ENCODE data around the gene SHB. TPM values are rescaled to one million over a fixed set of nuclear protein-coding genes. Genes with fewer than 3 reads are reported as not detected.

SHB gene
- total RNA-seq, 1 donor from 2014 or later, result 0.74 TPM

DNA sequence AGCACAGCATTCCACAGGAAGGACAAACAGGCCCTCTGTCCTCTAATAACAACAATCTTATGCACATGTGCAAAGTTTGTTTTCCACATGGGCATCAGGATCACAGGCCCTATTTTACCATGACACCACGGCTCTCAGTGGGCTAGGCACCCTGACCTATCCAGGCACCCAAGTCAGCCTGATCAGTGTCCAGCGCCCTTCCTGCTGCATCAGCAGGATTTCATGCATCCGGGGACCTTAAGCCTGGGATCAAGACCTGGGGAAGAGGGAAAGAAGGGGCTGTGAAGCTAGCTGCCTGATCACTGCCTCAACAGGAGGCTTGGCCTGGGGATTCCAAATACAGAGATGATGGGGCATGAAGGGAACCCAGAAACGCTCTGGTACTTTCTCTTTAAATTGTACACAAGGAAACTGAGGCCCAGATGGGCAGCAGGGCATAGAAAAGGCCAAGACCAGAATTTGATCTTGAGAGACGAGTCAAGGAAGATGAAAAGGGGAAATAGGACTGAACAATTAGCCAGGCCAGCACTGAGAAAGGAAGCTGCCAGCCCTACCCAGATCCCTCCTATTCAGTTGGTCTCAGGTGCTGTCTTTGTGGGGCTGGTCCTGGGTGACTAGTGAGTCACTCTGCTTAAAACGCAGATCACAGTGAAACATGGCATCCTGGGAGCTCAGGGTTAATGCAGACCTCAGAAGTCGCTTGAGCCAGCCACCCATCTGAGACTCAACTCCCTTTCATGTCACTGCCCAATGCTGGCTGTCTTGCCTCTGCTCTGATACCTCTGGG is 57.9 kb downstream of the SHB start:
- intact Hi-C loops (cut with micrococcal nuclease), result no loop called here

DNA sequence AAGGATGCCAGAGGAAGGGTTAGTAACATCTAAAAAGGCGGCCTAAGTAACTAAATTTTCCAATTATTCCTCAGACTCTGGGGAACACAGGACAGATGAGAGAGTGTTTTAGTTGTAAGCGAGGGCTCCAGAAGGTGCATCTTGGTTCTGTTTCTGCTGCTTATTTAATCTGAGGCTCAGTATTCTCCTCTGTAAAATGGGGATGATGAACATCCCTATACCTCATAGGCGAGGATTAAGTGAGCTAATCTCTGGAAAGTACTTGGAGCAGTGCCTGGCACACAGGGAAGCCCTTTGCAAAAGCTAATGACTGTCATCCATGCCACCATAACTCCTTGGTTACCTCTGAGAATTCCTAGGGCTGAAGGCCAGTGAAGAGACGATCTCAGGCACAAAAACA is 59.0 kb downstream of the SHB start:
- intact Hi-C loops (cut with micrococcal nuclease), result no loop called here

DNA sequence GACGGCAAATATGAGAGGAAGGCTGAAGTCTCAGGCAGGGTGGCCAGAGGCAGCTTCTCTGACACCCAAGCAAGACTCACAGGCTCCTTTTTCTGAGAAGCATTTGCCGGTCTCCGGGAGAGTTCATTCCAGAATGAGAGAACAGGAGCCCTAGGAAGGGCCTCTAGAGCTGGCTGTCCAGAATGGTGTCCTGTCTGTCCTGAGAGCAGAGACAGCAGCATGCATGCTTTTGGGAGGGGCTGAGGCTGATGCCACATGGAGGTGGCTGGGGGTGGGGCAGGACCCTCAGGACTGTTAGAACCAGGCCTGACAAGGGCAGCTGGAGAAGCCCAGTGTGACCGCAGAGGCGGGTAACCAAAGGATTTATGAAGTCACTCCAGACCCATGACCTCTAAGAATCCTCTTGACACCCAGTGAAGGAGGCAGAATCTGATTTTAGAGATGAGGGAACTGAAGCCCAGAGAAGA is 60.0 kb downstream of the SHB start:
- intact Hi-C loops (cut with micrococcal nuclease), result no loop called here

DNA sequence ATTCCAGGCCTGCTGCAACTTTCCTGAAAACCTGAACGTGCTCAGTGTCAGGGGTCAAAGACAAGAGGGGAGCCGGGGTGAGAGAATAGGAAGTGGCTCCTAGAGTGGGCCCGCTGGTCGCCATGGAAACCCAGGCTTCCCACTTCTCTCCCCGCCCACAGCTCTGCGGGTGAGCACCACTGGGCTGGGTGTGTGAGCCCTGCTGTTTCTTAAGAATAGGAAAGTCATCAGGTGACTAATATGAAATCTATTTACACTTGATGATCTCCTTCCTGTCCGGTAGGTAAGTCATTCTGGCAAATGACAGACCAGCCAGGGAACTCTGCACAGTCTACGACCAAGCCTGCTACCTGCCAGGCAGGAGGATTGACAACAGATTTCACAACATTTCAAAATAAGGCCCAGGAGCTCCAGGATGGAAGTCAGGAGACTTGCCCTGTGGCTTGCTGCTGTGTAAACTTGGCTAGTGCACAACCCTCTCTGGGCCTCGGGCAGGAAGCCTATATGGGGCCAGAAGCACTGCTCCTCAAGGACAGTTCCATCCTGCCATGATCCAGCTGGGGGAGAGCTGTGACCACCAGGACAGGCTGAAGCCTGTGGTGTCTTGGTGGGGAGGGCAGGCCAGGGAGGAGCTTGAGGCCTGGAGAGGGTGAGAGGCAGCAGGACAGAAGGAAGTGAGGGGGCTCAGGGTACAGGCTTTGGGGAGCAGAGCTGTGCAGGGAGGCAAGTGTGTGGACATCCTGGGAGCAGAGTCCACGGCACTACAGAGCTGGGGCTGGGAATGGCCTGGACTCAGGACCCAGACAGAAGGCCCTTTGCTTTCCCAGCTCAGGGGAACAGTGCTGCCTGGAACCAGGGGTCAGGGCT is 60.6 kb downstream of the SHB start:
- intact Hi-C loops (cut with micrococcal nuclease), result no loop called here

DNA sequence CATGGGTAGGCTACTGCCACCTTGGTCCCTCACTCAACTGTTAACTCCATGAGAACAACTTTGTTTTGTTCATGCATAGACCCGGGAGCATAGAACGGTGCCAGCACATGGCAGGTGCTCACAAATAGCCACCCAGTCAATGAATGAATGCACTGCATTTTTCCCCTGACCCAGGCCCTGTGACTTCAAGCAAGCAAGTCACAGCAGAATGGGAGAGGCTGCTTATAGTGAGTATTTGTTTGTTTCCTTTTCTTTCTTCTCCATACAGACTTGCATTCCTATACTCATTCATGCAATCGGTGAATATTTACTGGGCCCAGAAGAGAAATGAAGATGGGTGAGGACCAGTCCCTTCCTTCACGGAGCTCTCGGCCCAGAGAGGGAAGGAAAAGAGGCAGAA is 62.0 kb downstream of the SHB start:
- intact Hi-C loops (cut with micrococcal nuclease), result no loop called here

DNA sequence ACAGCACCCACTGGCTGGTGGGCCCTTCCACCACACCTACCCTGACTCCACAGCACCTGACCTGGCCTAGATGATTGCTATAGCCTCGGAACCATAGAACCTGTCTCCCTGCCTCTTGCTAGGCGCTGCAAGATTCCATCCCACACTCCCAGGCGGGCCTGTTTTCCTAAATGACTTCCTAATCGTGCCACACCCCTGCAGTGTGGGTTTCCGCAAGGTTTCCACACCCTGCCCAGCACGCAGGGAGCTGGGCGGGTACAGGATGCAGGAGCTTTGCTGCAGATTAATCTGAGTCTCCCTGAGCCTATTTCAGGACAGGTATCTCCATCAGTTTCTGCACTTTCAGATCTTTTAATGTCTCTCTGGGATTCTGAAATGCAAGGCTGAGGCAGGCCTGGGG is 62.9 kb downstream of the SHB start:
- intact Hi-C loops (cut with micrococcal nuclease), result no loop called here

DNA sequence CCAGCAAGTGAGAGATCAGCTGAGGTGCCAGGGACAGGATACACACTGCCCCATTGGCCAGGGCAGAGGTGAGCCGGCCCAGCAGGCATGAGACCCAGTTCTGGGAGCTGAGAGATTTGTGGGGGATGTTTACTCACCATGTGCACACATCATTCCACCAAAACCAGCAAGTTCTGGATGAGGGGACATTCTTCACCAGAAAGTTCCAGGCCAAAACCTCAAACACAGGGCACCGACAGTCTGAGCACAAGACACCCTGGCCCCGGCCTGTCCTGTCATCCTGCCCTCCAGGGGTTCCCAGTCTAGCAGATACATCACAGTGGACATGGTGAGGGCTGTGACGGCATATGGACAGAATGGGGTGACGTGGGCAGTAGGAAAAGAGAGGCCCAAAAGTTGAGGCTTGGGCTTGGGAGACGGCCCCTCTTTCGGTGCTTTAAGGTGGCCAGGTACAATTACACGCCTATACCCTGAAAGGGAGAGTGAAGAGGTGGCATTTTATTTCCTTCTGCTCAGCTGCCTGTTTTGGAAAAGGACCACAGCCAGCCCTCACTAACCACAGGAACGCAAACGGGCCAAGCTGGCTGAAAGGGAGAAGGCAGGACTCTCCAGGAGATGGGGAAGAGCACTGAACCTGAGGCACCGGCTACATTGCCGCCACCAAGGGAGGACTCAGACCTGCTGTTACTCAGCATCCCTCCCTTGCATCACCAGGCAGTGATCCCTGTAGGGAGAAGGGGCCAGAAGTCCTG is 64.0 kb downstream of the SHB start:
- intact Hi-C loops (cut with micrococcal nuclease), result loop anchor here (5.0 kb wide), 1 partner anchor 62 kb away; the partner anchor contains the start of gene SHB

DNA sequence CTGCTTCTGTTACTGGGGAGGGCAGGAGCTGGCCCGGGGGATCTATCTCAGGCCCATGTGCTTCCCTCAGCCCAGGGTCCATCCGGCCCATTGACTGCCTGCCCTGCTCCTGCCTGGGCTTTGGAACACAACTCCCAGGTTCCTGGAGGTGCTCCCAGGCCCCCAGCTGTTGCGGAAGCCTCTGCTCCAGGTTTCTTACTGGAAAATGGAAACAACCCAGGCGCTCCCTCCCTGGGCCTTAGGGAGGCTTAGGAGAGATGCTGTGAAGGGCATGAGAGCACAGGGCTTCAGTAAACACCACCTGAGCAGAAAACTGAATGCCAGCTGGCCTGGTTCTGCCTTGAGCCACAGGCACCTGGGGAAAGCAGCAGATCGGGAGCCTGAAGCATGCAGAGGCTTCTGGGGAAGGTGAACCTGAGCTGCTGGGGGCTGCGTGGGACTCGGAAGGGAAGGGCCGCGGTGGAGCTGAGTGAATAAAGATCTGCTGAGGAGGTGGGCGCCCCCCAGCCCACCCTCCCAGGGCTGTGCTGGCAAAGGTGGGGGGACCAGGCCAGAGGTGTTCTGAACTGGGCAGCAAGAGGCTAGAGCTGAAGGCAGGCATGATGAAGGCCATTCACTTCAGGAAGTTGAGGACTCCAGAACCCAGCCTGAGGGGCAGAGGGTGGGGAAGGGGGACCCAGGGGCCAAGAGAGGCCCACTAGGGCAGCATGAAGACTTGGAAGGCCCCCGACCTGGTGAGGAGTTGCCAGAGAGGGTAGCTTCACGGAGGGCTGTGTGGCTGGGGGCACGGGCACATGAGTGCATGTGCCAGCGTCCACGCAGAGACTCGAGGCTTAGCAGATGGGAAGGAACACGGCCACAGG is 64.8 kb downstream of the SHB start:
- intact Hi-C loops (cut with micrococcal nuclease), result loop anchor here (5.0 kb wide), 1 partner anchor 63 kb away; the partner anchor contains the start of gene SHB

DNA sequence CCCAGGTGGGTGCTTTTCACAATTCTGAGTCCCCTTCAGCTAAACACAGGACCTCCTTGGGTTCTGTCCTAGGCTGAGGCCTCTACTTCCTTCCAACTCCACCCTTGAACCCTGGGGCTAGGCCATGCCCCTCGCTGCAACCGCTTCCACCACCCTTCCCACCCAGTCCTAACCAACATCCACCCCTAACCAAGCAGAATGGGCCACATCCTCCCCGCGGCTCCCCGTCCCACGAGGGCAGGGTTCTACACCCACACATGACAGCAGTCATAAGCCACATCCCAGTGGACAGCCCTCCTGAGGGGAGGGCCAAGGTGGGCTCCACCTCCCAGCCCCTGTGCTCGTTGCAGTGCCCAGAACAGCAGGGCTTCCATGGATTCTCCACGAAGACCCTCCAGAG is 65.8 kb downstream of the SHB start:
- intact Hi-C loops (cut with micrococcal nuclease), result loop anchor here (5.0 kb wide), 1 partner anchor 64 kb away; the partner anchor contains the start of gene SHB

DNA sequence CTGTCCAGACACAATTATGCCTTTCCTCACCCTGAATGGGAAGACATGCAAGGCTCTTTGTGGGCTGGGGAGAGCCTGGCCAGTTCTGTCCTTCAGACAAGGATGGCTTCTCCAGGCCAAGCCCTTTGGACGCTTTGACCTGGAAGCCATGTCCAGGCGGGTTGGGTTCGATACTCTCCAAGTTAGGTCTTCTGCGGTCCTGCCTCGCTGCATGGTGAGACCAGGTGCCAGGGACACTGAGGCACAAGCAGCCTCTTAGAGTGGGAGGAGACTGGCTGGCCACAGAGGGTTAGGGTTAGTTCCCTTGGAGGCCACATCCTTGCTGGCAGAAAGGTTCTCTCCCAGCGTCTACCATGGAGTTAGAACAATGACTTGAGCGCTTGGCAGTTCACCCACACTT is 67.6 kb downstream of the SHB start:
- intact Hi-C loops (cut with micrococcal nuclease), result loop anchor here (5.0 kb wide), 1 partner anchor 66 kb away; the partner anchor contains the start of gene SHB

DNA sequence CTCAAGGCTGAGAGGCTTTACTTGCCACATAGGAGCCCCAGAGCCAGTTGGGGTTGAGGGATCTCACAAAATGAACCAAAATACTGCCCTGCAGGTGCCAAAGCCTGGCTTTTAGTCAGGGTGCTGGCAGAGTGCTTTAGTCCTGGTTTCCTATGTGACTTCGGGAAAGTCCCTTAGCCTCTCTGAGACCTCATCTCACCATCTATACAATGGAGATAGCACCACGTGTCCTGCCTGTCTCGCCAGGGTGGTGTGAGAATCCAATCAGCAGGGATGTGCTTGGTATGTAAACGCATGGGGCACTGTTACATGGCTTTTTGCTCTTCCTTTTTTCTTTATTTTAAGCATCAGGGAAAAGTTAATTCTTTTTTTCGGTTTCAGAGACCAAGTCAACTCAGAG is 68.3 kb downstream of the SHB start:
- intact Hi-C loops (cut with micrococcal nuclease), result loop anchor here (5.0 kb wide), 1 partner anchor 67 kb away; the partner anchor contains the start of gene SHB

DNA sequence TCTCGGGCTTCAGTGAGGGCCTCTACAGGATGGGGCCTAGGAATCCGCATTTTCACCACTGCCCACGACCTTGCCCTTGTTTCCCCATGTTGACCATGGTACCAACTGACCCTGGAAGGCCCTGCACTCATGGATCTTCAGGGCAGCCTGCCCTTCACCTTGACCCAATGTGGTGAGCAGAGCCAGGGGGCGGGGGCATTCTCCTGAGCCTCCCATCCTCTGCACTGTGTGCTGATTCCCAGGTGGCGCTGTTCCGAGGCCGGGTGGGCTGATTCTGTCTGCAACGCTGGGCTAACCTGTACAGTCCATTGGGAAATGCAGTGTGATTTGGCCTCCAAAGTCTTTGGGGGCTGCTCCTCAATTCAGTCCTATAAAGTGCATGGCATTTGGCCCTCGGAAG is 68.7 kb downstream of the SHB start:
- intact Hi-C loops (cut with micrococcal nuclease), result loop anchor here (5.0 kb wide), 1 partner anchor 67 kb away; the partner anchor contains the start of gene SHB

DNA sequence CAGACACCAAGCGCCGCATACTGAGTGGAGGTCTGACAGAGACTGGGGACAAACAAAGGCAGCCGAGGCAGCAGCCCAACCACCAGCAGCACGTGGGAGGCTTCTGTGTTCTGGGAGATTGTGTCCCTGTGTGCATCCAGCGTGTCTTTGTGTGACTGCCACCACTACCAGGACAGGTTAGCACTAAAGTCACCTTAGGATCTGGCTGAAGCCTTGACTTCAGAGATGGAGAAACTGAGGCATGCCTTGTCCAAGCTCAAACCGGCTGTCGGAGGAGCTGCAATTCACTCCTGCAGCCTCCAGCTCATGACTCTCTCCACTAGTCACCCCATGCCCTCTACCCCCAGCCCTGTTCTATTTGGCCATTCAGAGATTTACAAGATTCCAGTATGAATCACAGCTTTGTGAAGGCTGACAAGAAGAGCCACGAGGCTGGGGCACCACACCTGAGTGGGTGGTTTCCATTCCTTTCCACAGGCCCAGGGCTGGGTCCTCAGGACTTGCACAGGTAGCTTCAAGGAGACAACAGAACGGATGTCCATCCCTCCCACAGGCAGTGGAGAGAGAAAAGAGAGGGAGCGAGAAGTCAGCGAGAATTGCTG is 69.3 kb downstream of the SHB start:
- intact Hi-C loops (cut with micrococcal nuclease), result loop anchor here (5.0 kb wide), 1 partner anchor 68 kb away; the partner anchor contains the start of gene SHB

DNA sequence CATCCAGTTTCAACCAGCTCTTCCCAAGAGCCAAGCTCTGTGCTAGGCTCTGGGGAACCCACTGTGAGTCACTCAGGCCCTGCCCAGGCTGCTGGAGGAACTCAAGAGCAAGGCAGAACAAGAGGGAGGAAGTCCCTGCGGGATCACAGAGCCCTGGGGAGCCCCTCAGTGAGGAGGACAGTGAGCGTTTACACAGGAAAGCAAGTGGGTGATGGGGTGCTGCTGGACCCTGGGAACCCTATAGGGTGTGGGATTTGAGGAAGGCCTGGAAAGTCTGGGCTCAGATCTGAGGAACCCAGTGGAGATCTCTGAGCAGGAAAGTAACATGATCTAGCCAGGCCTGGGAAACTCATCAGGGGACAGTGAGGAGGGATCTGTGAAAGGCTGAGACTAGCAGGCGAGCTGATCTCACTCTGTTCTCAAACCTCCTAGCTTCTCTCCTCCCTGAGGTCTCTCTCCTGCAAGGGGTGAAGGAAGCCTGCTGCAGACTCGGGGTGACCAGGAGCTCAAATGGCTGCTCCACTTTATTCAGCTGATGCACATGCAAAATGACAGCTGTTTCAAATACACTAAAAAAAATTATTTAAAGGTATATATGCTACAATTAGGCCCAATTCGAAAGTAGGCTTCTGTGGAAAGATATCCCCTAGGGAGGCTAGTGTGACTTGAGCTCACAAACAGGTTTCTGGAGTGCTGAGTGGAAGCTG is 70.0 kb downstream of the SHB start:
- intact Hi-C loops (cut with micrococcal nuclease), result no loop called here

DNA sequence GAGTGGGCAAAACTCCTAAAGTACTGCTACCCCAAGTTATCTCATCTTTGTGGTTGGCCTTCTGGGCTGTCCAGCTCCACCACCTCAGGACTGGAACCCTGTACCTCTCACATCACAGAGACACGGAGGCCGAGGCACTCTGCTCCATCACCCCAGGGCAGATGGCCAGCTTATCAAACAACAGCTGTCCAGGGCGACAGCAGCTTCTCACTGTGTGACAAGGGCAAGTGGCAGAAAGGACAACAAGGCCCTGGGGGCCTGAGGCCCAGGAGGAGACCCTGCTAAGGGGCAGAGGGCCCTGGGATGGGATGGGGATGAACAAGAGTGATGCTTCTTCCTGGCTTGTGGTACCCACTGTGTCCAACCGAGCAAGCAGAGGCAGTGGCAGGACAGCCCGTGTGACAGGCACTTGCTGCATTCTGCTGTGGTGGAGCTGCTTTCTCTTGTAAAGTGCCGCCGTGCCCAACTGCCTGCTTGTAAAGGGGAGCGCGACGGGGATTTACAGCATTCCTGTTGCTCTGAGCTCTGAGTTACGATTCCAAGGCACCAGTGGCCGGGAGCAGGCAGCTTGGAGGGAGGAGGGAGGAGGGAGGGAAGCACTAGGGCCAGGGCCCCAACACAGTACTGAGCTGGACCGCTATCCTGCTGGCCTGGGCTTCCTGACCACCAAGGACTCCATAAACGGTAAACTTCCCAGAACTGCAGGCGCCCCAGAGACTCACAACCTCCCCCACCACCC is 71.2 kb downstream of the SHB start:
- intact Hi-C loops (cut with micrococcal nuclease), result no loop called here

DNA sequence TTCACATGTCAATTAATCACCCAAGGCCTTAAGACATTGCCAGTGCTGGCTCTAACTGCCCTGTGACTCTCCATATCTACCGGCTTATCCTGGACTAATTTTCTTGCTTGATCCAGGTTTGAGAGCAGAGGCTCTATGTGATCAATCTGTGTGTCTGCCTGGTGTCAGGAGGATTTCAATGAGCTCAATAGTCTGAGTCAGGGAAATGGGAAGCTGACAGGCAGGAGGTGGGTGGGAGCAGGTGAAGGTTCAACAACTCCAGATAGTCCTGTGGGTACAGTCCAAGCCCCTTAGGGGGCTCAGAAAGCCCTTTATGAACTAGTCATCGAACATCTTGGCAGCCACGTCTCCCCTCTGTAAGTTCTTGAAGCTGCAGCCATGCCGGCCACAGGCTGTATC is 72.2 kb downstream of the SHB start:
- intact Hi-C loops (cut with micrococcal nuclease), result no loop called here

DNA sequence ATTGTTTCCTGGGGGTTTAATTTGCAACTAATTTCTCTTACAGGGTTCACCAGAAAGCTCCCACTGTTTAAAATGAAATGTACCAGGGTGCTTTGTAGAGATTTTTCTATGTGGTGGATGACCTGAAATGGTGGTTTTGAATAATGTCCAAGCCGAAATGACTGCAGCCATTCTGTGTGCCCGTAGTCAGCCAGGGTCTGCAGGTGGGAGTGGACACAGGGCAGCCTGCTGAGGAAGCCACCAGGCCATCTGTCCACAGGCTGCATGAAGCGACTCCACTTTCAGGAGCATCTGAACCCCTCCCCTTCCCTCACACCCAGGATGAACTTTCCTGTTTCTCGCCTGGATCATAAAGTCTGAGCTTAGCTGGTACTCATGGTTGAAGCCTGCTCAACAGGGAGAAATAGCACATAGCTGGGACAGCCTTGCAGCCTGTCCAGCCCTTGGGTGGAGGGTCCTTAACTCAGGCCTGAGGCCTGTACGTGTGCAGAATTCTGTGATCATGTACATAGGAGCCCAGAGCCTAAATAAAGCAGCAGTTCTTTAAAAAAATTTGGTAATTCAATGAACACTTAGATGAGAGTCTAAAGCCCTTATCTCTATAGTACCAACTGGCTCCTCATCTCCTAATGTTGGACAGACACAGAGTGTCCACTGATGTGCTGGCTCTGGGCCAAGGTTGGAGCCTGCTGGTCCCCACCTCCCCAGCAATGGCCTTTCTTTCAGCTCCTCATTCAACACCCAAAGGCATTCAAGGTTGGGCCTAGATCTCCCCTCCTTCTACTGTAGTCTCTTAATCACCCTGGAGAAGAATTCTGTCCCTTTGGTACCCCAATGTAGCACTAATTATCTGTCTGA is 72.8 kb downstream of the SHB start:
- intact Hi-C loops (cut with micrococcal nuclease), result no loop called here

DNA sequence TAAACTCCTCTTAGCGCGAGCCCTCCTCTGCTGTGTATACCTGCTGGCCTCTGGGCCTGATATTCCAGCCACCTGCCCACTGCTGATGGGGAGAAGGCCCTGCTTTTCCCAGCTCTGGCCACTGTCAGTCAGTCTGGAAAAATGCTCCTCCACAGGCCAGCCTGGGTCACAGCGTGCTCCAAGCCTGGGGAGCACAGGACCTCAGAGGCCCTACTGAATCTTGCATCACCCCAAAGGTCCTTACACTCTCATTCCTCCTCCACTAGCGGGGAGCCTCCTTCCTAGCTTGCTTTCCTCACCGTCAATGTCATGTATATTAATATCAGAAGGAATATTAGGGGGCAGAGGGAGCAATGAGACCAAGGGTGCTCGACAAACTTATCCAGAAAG is 73.7 kb downstream of the SHB start:
- intact Hi-C loops (cut with micrococcal nuclease), result no loop called here

All from T-helper 1 cell treated with Interleukin-12 subunit alpha and Interleukin-12 subunit beta and Interleukin-4 antibody, amounts not matched to agents 30 ng/mL and 1 ng/mL, for 36 hours (primary cell).